NCI-H345 (cell line): ENCODE measurements around the gene HRH1.
"Not testable (repeated sequence)": the region's sequence is repeated elsewhere in the genome, so short reads cannot be mapped to it uniquely, and the experiment has no call there.

ENCODE experiments used
- DNase-seq: peaks from one replicate; lab custom pipeline; 2025; lab: John Stamatoyannopoulos, UW

Gene HRH1

GRCh38 chr3:11172096-11172690 lies 17.9 kb downstream of the HRH1 start:
- no peak for DNase-seq

GRCh38 chr3:11173828-11174465 lies 19.7 kb downstream of the HRH1 start:
- no peak for DNase-seq

- no peak for DNase-seq
Observed at GRCh38 chr3:11178421-11178820, 24.1 kb downstream of the HRH1 start.

- not testable (repeated sequence) for DNase-seq
Observed at GRCh38 chr3:11184328-11184969, 30.2 kb downstream of the HRH1 start.

GRCh38 chr3:11185144-11185543 lies 30.9 kb downstream of the HRH1 start:
- DNase-seq: no peak

GRCh38 chr3:11185564-11186317 lies 31.4 kb downstream of the HRH1 start:
- DNase-seq: no peak

- no peak for DNase-seq
Observed at GRCh38 chr3:11186318-11186692, 32.0 kb downstream of the HRH1 start.

GRCh38 chr3:11186771-11187191 lies 32.5 kb downstream of the HRH1 start:
- DNase-seq: no peak

- DNase-seq: no peak
Observed at GRCh38 chr3:11187681-11188080, 33.4 kb downstream of the HRH1 start.

GRCh38 chr3:11188231-11188630 lies 33.9 kb downstream of the HRH1 start:
- DNase-seq: no peak

GRCh38 chr3:11195201-11195600 lies 40.9 kb downstream of the HRH1 start:
- peak; percentile 2 for DNase-seq

- no peak for DNase-seq
Observed at GRCh38 chr3:11195721-11196332, 41.5 kb downstream of the HRH1 start.

- no peak for DNase-seq
Observed at GRCh38 chr3:11197484-11197883, 43.2 kb downstream of the HRH1 start.

GRCh38 chr3:11198070-11198469 lies 43.8 kb downstream of the HRH1 start:
- DNase-seq: no peak

- no peak for DNase-seq
Observed at GRCh38 chr3:11198495-11198894, 44.2 kb downstream of the HRH1 start.

GRCh38 chr3:11199902-11200845 lies 45.9 kb downstream of the HRH1 start:
- DNase-seq: no peak

- no peak for DNase-seq
Observed at GRCh38 chr3:11201251-11202019, 47.1 kb downstream of the HRH1 start.

GRCh38 chr3:11203961-11204360 lies 49.7 kb downstream of the HRH1 start:
- no peak for DNase-seq

- DNase-seq: peak; percentile 19
Observed at GRCh38 chr3:11204697-11205348, 50.5 kb downstream of the HRH1 start.

- not testable (repeated sequence) for DNase-seq
Observed at GRCh38 chr3:11205881-11206280, 51.6 kb downstream of the HRH1 start.
